Measurements from ENCODE around the gene PDE4B.

Gene PDE4B

GRCh38 chr1:66207484-66207883 lies 414.8 kb downstream of the PDE4B start:
- no peak for DNase-seq

- no peak for DNase-seq
Measured at GRCh38 chr1:66208632-66209031, 415.9 kb downstream of the PDE4B start.

- DNase-seq: no peak
Measured at GRCh38 chr1:66210635-66211244, 418.0 kb downstream of the PDE4B start.

- no peak for DNase-seq
Measured at GRCh38 chr1:66211521-66211920, 418.8 kb downstream of the PDE4B start.

GRCh38 chr1:66213491-66213890 lies 420.8 kb downstream of the PDE4B start:
- DNase-seq: no peak

GRCh38 chr1:66214901-66215300 lies 422.2 kb downstream of the PDE4B start:
- DNase-seq: no peak

GRCh38 chr1:66217021-66217420 lies 424.3 kb downstream of the PDE4B start:
- no peak for DNase-seq

- DNase-seq: no peak
Measured at GRCh38 chr1:66217561-66217960, 424.9 kb downstream of the PDE4B start.

- no peak for DNase-seq
Measured at GRCh38 chr1:66220477-66220876, 427.8 kb downstream of the PDE4B start.

- DNase-seq: no peak
Measured at GRCh38 chr1:66223681-66224080, 431.0 kb downstream of the PDE4B start.

GRCh38 chr1:66226985-66227384 lies 434.3 kb downstream of the PDE4B start:
- DNase-seq: no peak

- no peak for DNase-seq
Measured at GRCh38 chr1:66227966-66228365, 435.3 kb downstream of the PDE4B start.

- DNase-seq: no peak
Measured at GRCh38 chr1:66231217-66231616, 438.5 kb downstream of the PDE4B start.

GRCh38 chr1:66231681-66232463 lies 439.2 kb downstream of the PDE4B start:
- no peak for DNase-seq

GRCh38 chr1:66237042-66237441 lies 444.3 kb downstream of the PDE4B start:
- no peak for DNase-seq

- DNase-seq: no peak
Measured at GRCh38 chr1:66237722-66238479, 445.2 kb downstream of the PDE4B start.

GRCh38 chr1:66239834-66240233 lies 447.1 kb downstream of the PDE4B start:
- no peak for DNase-seq

GRCh38 chr1:66240491-66241484 lies 448.1 kb downstream of the PDE4B start:
- no peak for DNase-seq

GRCh38 chr1:66242646-66243547 lies 450.2 kb downstream of the PDE4B start:
- peak; percentile 67 to 68 for DNase-seq

GRCh38 chr1:66243548-66244130 lies 450.9 kb downstream of the PDE4B start:
- no peak for DNase-seq

- DNase-seq: no peak
Measured at GRCh38 chr1:66244429-66244828, 451.7 kb downstream of the PDE4B start.
